ENCODE results near the gene FBLN7. TPM values are rescaled to one million over a fixed set of nuclear protein-coding genes. Genes with fewer than 3 reads are reported as not detected.
A peak's percentile ranks its signal among the peaks of the same experiment; 100 is the strongest.

The FBLN7 gene
- total and polyA plus RNA-seq, 2 of the 8 experiments (the other 6 are each of a cell fraction or from before 2014, with no cell fraction given) = 0.30 to 0.77 TPM

GRCh38 chr2:112216167-112216566 lies 78.0 kb downstream of the FBLN7 start:
- Histone ChIP-seq H4K91ac (replicated peaks; ENCODE audit: insufficient read length, low read length) (no peak overlapping the region), H2AK5ac (ENCODE audit: low read depth, low read length) (no peak overlapping the region), H3K79me1 (ENCODE audit: low read depth, low read length) (no peaks in the 10 kb centered on the region), H2BK12ac (ENCODE audit: low read depth, low read length) (no peak overlapping the region), H3K4me2 (ENCODE audit: insufficient read depth in 1 of 2, low read depth in 2 of 2, low read length in 2 of 2) (no peak overlapping the region), H3K23ac (ENCODE audit: insufficient read length) (no peak overlapping the region), H2AFZ (ENCODE audit: low read length) (no peak overlapping the region), H3K18ac (ENCODE audit: extremely low read depth, low read length) (no peak overlapping the region), H4K8ac (ENCODE audit: extremely low read depth, insufficient read depth, low read length) (no peak overlapping the region), H3K9ac (replicated peaks in 1 of 4; ENCODE audit: extremely low read depth in 1 of 4, low read depth in 3 of 4, low read length in 3 of 4) (no peak overlapping the region), H4K20me1 (replicated peaks in 1 of 2; ENCODE audit: control insufficient read depth in 1 of 2, insufficient read depth in 2 of 2, low read length in 2 of 2) (no peaks in the 10 kb centered on the region), H2BK15ac (ENCODE audit: low read length) (no peak overlapping the region), H2BK5ac (ENCODE audit: low read depth, low read length) (no peak overlapping the region), H3K27me3 (replicated peaks in 1 of 4; ENCODE audit: control insufficient read depth in 3 of 4, extremely low read depth in 1 of 4, insufficient read depth in 3 of 4, low read length in 3 of 4) (no peaks in the 10 kb centered on the region), H3K14ac (ENCODE audit: insufficient read length) (no peak overlapping the region), H3K23me2 (ENCODE audit: low read depth, low read length) (no peaks in the 10 kb centered on the region), H2BK120ac (replicated peaks; ENCODE audit: low read depth, low read length) (no peak overlapping the region), H3K79me2 (ENCODE audit: control insufficient read depth in 1 of 2, insufficient read depth in 2 of 2, low read length in 2 of 2) (no peaks in the 10 kb centered on the region), H3K4ac (replicated peaks; ENCODE audit: insufficient read length, low read depth, low read length) (no peak overlapping the region), H3K4me3 (ENCODE audit: extremely low read depth in 1 of 4, insufficient read depth in 2 of 4, low read depth in 3 of 4, low read length in 4 of 4) (no peak overlapping the region), H3K4me1 (replicated peaks in 1 of 4; ENCODE audit: control insufficient read depth in 3 of 4, insufficient read depth in 4 of 4, low read length in 3 of 4) (no peaks in the 10 kb centered on the region), H3K9me3 (ENCODE audit: insufficient read depth in 2 of 2, low read depth in 1 of 2, low read length in 1 of 2) (no peaks in the 10 kb centered on the region), H3K56ac (replicated peaks; ENCODE audit: insufficient read length, low read depth, low read length) (no peak overlapping the region), H2BK20ac (ENCODE audit: low read length) (no peak overlapping the region), H4K5ac (ENCODE audit: insufficient read length, low read depth, low read length) (no peak overlapping the region), H3K27ac (ENCODE audit: low read depth, low read length) (no peak overlapping the region), H3K36me3 (ENCODE audit: control insufficient read depth in 2 of 4, insufficient read depth in 4 of 4, low read length in 3 of 4) (no peaks in the 10 kb centered on the region; a peak in 2 of 8 replicates)
- 97% methylated on average over 3 of the region's 3 CpGs; no CpG with 5 or more reads in 1 of the 2 experiments for WGBS, 2 experiments (ENCODE audit: extremely low coverage in 1 of 2, insufficient coverage in 1 of 2, insufficient read length in 1 of 2, insufficient replicate concordance in 2 of 2, low coverage in 1 of 2, low lambda C conversion rate in 2 of 2, missing lambda C conversion rate in 1 of 2)
- ChIA-PET CTCF (ENCODE audit: partially characterized antibody) (interaction anchor here (0.5 to 1.6 kb wide), 8 partner anchors 10 to 326 kb away, joined by 3 to 4 read pairs (median 3); no protein-coding TSS in a partner anchor), POLR2A (ENCODE audit: partially characterized antibody) (interaction anchor here (0.5 kb wide), 1 partner anchor 19 kb away, joined by 4 read pairs; no protein-coding TSS in a partner anchor)
- peak; percentile 13 for FAIRE-seq
- peak in 2 of 3 experiments; percentile 2 to 39; a peak in 2 of 4 replicates for TF ChIP-seq CTCF (IDR thresholded peaks at IDR 0.05; ENCODE audit: control extremely low read depth in 1 of 3, insufficient read depth in 1 of 3, low read depth in 1 of 3, low read length in 3 of 3)
- TF ChIP-seq BRCA1 (IDR thresholded peaks at IDR 0.05; ENCODE audit: low read depth, low read length) = no peak
- peak; percentile 39 to 43 for TF ChIP-seq RAD21 (IDR thresholded peaks at IDR 0.05 in 1 of 2, conservative IDR thresholded peaks at IDR 0.05 in 1 of 2; ENCODE audit: low read depth in 2 of 2, low read length in 2 of 2)
- DNase-seq (ENCODE audit: low read depth in 1 of 2, low spot score in 2 of 2) = no peak

Data from H1 (cell line).